Measurements from ENCODE around the gene KNOP1.
"Not testable (repeated sequence)": the region's sequence is repeated elsewhere in the genome, so short reads cannot be mapped to it uniquely, and the experiment has no call there.

The KNOP1 gene

DNA sequence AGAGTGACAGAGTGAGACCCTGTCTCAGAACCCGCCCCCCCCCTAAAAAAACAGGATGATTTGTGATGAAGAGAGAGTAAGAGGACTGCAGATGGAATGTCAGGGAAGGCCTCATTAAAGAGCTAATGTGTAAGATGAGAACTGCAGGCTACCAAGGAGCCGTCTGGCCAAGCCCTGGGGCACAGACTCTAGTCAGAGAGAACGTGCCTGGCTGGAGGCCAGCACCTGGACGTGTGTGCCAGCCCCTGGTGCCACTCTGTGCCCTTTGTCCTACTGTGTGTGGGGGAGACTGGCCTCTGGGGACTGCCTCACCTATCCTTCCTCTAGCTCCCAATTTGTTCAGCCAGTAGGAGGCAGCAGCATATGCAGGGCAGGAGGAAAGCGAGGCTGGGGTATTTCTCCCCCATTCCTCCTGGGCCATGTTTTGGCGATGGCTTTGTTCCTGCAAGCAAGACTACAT, 37.1 kb downstream of the KNOP1 start:
- DNase-seq = no peak

DNA sequence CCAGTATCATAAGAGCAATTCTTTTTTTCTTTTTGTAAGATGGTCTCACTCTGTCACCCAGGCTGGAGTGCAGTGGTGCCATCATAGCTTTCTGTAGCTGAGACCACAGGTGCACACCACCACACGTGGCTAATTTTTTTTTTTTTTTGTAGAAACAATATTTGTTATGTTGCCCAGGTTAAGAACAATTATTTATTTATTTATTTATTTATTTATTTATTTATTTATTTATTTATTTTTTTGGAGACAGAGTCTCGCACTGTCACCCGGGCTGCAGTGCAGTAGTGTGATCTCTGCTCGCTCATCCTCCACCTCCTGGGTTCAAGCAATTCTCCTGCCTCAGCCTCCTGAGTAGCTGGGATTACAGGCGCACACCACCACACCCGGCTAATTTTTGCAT, 38.7 kb downstream of the KNOP1 start:
- DNase-seq = not testable (repeated sequence)

DNA sequence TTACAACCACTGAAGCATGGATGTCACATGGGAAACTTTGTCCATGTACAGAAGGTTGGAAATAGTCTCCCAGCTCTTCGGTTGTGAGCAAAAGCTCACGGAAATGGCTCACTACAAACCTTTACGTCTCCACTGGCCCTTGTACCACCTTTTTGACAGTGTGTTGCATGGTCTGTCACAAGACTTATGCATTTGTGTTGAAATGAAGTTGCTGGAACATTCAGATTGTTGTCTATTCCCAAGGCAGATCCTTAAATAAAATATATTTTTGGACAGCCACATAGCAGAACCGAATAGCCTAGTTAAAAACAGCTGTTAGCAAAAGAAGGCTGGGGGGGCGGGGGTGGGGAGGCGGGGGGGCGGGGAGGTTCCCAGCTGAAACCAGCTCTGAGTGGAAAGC, 39.2 kb downstream of the KNOP1 start:
- DNase-seq = no peak

DNA sequence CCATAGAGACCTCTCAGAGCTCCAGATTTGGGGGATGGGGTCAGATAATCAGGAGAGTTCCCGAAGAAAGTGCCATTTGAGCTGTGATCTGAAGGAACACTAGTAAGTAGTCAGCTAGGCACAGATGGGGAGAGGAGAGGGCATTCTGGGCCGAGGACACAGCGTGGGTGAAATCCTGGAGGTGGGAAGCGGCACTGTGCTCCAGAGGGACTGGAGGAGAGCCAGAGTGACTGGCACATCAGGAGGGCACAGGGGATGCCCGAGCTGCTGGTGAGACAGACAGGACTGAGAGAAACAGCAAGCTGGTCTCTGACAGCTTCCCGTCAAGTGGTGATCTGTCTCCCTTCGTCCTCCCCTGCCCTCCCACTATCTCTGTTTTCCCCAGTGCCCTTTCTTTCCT, 40.6 kb downstream of the KNOP1 start:
- no peak for DNase-seq

DNA sequence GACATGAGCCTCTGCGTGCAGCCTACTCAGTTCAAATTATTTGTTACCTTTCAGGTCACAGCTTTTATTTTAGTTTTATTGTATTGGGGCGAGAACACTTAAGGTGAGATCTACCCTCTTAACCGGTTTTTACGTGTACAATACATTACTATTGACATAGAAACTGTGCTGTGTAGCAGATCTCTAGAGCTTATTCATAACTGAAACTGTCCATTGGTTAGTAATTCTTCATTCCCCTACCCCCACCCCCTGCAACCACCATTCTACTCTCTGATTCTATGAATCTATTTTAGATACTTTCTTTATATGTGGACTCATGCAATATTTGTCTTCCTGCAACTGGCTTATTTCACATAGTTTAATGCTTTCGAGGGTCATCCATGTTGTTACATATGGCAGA, 43.5 kb downstream of the KNOP1 start:
- no peak for DNase-seq

DNA sequence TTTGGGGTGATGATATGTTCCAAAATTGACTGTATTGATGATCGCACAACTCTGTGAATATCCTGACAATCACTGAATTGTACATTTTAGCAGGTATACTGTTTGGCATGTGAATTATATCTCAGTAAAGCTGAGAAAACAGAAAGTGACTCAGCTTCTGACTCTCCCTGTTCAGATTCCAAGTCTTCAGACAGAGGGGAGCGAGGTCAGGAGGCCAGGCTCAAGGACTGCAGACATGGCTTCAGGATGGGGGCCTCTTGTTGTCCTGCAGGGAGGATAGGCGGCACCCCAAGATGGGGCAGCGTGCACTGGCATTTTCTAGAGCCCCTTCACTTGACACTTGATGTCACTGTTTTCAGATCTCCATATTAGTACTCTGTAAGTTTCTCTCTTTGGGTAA, 45.6 kb downstream of the KNOP1 start:
- no peak for DNase-seq

DNA sequence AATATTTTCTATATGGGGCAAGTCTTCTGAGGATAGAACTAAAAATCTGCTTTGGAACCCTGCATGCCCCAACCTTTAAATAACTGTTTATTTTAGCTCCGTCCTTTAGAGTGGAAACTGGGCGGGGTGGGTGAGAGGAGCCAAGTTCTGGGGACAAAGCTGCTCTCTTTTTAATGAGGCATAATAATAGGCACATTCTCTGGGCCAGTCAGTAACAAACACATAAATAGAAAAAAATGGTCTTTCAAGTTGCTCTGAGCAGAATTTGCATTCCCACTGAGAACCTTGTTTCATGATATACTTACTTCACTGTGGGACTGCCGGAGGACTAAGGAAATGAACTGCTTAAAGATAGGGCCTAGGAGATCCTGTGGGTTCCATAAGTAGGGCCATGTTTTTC, 51.5 kb downstream of the KNOP1 start:
- DNase-seq = no peak

DNA sequence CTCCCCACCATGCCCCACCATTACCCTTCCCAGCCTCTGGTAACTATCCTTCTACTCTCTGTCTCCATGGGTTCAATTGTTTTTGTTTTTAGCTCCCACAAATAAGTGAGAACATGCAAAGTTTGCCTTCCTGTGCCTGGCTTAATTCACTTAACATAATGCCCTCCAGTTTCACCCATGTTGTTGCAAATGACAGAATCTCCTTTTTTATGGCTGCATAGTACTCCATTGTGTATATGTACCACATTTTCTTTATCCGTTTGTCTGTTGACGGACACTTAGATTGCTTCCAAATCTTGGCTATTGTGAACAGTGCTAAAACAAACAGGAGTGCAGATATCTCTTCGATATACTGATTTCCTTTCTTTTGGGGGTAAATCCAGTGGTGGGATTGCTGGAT, 52.7 kb downstream of the KNOP1 start:
- not testable (repeated sequence) for DNase-seq

DNA sequence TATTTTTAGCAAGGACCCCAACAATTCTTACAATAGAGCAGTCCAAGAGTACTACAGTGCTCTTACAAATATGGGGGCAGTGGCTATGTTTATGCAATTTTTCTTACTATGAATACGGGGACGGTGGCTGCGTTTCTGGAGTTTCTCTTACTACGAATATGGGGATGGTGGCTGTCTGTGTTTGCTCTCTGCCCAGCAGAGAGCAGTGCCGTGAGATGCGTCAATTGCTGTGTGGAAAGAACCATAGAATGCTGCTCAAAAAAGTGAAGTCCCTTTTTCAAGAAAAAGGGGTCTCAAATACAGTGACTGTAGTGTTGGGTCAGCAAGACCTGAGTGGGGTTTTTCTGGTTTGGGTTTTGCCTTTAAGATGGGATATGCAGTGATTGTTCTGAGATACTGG, 53.9 kb downstream of the KNOP1 start:
- DNase-seq = no peak

DNA sequence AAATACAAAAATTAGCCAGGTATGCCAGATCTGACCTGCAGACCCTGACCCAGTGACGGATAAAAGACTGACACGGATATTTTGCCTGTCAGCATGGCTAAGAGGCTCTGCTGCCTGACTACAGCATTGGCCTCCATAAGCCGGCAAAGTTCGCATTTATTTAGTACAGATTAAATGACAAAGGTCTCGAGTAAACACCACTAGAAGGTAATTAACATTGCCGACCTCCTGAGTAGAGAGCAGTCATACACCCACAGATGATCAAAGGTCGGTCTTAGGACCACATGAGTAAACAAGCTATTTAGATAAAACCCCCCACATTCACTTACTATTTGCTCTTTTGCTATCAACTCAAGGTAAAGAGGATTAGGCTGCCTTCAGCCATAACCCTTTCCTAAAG, 55.7 kb downstream of the KNOP1 start:
- DNase-seq = no peak

DNA sequence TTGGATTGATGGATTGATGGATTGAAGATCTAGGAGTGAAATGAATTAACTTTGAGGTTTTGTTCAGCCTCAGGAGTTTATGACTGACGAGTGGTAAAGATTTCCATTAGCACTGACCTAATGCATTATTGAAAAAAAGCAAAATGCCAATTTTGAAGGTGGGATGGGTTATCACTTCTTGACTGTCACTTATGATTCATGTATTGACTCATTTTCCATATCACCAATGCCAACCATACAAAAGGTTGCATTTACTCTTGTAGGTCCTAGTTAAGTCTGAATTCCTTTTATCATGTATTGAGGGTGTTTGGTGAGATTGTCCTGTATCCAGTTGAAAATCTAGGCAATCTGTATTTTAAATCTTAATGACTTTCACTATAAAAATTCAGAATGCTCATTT, 57.6 kb downstream of the KNOP1 start:
- DNase-seq = no peak

DNA sequence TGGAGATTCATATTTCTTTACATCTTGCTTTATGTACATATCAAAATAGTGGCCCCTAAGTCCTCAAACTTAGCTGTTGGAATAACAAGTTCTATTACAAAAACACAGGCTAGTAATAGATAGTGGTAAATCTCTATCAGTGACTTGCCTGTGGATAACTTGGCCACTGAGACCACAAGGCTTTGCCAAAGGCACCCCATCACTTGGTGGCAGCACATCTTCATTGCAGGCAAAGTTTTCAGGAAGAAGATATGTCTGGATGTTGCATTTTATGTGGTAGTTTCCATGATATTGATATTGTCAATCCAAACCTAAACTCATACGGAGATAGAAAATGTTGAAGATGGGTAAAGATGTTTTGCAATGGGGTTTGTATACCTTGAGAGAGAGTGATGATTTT, 58.5 kb downstream of the KNOP1 start:
- no peak for DNase-seq

DNA sequence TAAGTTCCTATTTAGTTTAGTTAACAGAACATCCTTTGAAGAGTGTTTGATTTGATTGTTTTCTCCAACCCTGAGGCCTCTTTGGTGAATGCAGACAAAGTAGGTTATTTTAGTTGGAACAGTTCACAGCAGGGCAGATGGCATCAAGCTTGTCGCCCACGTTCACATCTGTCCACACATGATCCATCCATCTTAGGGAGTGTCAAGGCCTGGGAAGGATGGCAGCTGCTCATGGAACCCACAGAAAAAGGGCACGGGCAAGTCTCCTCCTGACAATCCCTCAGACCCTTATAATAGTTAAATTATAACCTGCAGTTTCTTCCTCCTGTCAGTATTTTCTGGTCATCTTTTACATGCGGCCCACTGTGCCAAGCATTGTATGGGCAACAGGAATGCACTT, 60.2 kb downstream of the KNOP1 start:
- DNase-seq = no peak

DNA sequence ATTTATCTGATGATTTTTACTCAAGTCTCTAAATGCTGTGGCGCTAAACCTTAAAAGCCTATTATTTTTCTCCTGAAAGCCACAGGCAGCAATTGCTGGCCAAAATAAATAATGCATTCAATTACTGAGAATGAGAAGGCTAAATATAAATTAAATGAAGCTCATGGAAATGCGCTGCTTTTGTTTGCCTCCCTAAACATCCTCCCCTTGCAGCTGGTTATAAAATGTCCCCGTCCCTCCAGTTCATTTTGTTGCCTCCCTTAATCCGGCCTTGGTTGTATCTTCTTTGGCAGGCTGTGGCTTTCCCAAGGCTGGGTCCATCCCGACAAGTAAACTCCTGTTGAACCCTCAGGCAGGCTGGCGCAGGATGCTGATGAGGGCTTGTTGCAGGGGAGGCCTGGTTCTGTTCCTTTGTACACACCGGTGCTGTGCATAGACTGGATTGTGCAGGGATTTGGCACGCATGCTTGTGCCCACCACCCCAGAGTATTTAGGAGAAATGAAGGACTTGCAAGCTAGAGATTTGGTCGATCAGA, 62.7 kb downstream of the KNOP1 start:
- DNase-seq = no peak

DNA sequence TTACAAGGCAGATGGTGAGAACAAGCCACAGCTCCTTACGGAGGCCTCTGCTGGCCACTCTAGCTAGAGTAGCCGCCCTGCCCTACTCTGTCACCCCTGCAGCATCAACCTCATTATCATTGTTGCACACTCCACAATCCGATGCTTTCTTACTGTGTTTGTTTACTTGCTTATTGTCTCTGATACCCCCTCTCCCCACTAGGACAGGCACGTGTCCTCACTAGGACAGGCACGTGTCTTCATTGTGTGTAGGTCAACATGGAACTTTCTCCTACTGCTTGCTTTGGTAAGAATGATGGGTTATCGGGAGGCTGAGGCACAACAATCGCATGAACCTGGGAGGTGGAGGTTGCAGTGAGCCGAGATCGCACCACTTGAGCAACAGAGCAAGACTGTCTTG, 63.9 kb downstream of the KNOP1 start:
- DNase-seq = no peak

Measured in NCI-H1436 (cell line).